Activated CD8-positive, alpha-beta memory T cell treated with anti-CD3 and anti-CD28 coated beads for 48 hours (primary cell): Measurements from ENCODE around the gene WAC.

Experiments
- DNase-seq, 3 experiments: peaks; one replicate each; pipeline ENCODE4 v3.0.0-alpha.2; 2020; ENCODE audit warnings: low read depth in 2 of 3, low spot score in 2 of 3

WAC gene

DNA sequence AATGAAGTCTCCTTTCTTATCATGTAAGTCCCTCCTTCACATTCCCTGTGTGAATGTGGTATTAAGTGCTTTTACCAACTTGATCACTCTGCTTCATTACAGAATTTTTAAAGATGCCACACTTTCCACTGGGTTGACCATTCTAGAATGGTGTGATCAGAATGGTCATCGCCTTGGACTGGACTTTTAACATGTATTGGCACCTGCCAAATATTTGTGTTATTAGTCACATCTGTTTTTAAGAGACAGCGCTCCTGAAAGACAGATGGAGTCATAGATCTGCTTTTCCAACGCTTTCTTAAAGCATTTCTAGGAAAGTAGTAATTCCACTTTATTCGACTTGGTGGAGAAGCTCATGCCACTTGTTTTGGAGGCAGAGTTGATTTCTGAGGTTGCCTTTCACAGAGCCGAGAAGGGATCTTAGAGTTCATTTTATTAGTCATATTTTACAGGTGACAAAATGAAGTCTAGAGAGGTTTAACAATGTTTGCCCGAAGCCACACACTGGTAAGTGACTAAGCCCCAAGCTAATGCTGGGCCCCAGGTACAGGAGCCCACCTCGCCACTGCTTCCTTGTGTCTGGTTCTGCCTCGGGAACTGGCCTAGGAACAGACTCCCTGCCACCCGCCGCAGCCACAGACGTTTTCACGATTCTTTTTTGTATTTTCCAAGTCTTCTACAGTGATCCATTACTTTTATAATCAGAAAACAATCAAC lies 134.0 kb downstream of the WAC start:
- no peak for DNase-seq

DNA sequence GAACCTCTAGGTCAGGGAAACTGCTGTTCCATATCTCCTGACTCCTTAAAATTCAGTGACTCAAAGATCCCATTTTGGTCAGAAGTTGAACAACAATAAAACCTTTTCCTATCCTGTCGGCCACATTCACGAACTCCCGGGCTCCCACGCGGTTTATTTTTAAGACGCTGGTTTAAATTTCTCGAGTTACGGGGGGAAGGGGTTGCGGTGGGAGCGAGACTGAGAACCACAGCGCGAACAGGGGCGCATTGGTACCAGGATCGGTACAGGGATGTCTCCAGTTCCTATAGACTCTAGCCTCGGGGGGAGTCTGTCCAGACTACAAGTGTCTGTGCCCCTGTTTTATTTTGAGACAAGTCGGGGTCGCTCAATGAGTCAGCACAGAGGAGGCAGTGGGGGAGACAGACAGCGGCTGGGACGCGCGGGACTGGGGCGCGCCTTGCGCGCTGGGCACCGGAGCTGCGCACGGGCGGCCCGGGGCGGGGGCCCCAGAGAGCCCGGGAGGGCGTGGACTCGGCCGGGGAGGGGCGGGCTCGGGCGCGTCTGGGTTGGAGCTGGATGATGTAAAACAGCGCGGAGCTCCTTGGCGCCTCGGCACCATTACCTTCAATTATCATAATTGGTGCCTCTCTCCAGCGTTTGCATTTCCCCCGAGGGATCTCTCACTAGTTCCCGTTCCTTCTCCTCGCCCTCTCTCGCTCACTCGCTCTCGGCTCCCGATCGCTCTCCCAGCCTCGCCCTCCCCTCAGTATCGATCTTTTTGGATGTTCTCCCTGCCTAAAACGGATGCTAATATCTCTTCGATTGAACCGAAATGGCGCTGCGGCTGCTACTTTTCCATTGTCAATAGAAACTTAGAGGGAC lies 135.7 kb downstream of the WAC start:
- DNase-seq, result peak in 2 of 3 experiments; percentile 24 to 37

DNA sequence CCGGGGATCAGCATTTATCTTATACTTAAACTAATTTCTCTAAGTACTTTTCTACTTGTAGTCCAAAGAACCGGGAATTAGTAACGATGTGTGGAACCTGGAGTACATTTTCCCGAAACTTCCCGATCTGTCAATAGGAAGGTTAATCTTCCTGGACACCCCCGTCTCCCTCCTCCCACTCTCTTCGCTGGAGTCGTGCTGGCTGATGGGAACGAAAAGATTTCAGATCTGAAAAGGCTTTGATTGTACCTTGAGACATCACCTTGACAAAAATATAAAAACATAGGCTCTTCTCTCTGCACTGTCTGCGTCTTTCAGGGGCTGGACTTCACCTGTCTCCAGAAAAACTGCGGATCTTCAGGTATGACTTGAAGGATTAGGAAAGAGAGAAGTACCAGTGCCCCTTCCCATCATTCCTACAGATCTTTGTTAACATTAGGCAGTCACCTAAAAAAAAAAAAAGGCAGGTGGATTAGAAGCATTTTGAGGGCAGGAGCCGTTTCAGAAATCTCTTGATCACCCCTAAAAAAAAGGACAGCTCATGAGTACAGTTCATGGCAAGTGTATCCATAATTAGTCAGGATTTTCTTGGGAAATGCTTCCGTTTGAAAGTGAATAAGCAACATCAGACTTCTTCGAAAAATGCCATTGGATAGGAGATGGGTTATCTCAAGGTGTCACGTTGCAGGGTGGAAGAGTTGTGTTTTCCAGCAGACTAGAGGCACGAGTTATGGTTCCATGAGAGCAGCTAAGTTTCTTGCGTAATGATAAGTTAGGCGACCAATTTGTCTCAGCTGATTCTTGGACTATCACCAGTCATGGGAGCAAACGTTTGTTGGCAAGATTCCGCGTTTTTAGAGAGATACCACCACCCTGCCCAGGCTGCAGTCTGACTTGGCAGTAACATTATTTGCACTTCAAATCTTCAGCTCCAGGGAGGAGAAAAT lies 136.6 kb downstream of the WAC start:
- DNase-seq, result no peak
